HepG2 (cell line): ENCODE measurements around the gene SYNC. TPM values are rescaled to one million over a fixed set of nuclear protein-coding genes. Genes with fewer than 3 reads are reported as not detected.

Source experiments
- HNF4G ChIP-seq, 2 experiments: sonication (generic) in 1 of 2; formaldehyde crosslinking in 1 of 2; IDR thresholded peaks; 2 replicates each; pipeline versions ENCODE4 v1.4.0 to v1.6.1; 2011 to 2020; ENCODE audit warnings: borderline replicate concordance in 2 of 2, low read depth in 2 of 2, mild to moderate bottlenecking in 2 of 2, low read length in 1 of 2, missing genetic modification reagents in 1 of 2, moderate library complexity in 1 of 2
- MAF1 ChIP-seq: sonication (generic); formaldehyde crosslinking; IDR thresholded peaks from 2 replicates; pipeline ENCODE4 v1.5.0; 2020; ENCODE audit warnings: missing genetic modification reagents, borderline replicate concordance
- NFYB ChIP-seq: sonication (generic); formaldehyde crosslinking; IDR thresholded peaks from 2 replicates; pipeline ENCODE4 v1.4.0; 2020; ENCODE audit warnings: missing genetic modification reagents
- RFX5 ChIP-seq: IDR thresholded peaks from 2 replicates; pipeline ENCODE4 v1.6.1; 2011; ENCODE audit warnings: low read depth, low read length, improper control_type of control experiment
- SYNCRIP ChIP-seq: fragments of 200-400 bp; formaldehyde crosslinking; IDR thresholded peaks from 2 replicates; pipeline ENCODE4 v1.6.1; 2018; ENCODE audit warnings: mild to moderate bottlenecking, low read depth, low read length; ENCODE audit not compliant: insufficient read depth
- TBL1XR1 ChIP-seq: fragments of 150-350 bp; IDR thresholded peaks from 2 replicates; pipeline ENCODE4 v1.6.1; 2014; ENCODE audit warnings: borderline replicate concordance, low read length; ENCODE audit not compliant: partially characterized antibody
- TCF7 ChIP-seq: sonication (generic); IDR thresholded peaks from 2 replicates; pipeline ENCODE4 v1.6.1; 2016; ENCODE audit warnings: antibody characterized with exemption, low read depth
- WIZ ChIP-seq: sonication (generic); formaldehyde crosslinking; IDR thresholded peaks from 2 replicates; pipeline ENCODE4 v1.5.1; 2020; ENCODE audit warnings: mild to moderate bottlenecking, missing genetic modification reagents
- ZFX ChIP-seq: sonication (generic); formaldehyde crosslinking; IDR thresholded peaks from 2 replicates; pipeline ENCODE4 v1.4.0; 2020; ENCODE audit warnings: mild to moderate bottlenecking, low read depth, missing genetic modification reagents, moderate library complexity
- ZFYVE20 ChIP-seq: sonication (generic); formaldehyde crosslinking; IDR thresholded peaks from 2 replicates; pipeline ENCODE4 v1.8.0; 2023; ENCODE audit warnings: low read depth, mild to moderate bottlenecking, moderate library complexity, missing genetic modification reagents, borderline replicate concordance
- ZNF263 ChIP-seq: sonication (generic); formaldehyde crosslinking; IDR thresholded peaks from 2 replicates; pipeline ENCODE4 v1.4.0; 2020; ENCODE audit warnings: missing genetic modification reagents
- polyA plus RNA-seq, 8 experiments: library from polyadenylated mRNA; depleted of rRNA in 3 of 8; stranded (reverse) in 7 of 8; unstranded in 1 of 8; fragments of >200 nt; fragmentation: Illumina TruSeq in 4 of 8; extraction: Trizol in 4 of 8; gene quantifications; 2 replicates each; pipeline versions ENCODE4 v1.2.1 to v1.2.3, GENCODE V29; 2011 to 2016; ENCODE audit warnings: low read depth in 4 of 8, missing spikeins in 1 of 8, mixed read lengths in 1 of 8; ENCODE audit not compliant: insufficient read depth in 1 of 8
- total RNA-seq, 5 experiments: library from RNA; depleted of rRNA; stranded (reverse); fragments of >200 nt; fragmentation: Illumina TruSeq; extraction: Trizol; gene quantifications; 2 replicates each; pipeline ENCODE4 v1.2.3, GENCODE V29; 2016; ENCODE audit warnings: low read depth in 1 of 5
- TF ChIP-seq, protein P1 (sequence below): conservative IDR thresholded peaks from 2 replicates; pipeline ENCODE4 v1.6.1; 2018; ENCODE audit warnings: missing genetic modification reagents
- TF ChIP-seq, protein P2 (sequence below): IDR thresholded peaks from 2 replicates; pipeline ENCODE4 v1.6.1; 2016; ENCODE audit warnings: mild to moderate bottlenecking, missing biosample characterization, missing genetic modification reagents
- TF ChIP-seq, protein P3 (sequence below): IDR thresholded peaks from 2 replicates; pipeline ENCODE4 v1.6.1; 2012; ENCODE audit warnings: inconsistent platforms
- TF ChIP-seq, protein P4 (sequence below), 2 experiments: sonication (generic) in 1 of 2; formaldehyde crosslinking in 1 of 2; IDR thresholded peaks; 2 replicates each; pipeline versions ENCODE4 v1.4.0 to v1.6.1; 2016 to 2020; ENCODE audit warnings: borderline replicate concordance in 1 of 2, low read depth in 1 of 2, mild to moderate bottlenecking in 1 of 2, missing genetic modification reagents in 1 of 2
- TF ChIP-seq, protein P5 (sequence below): sonication (generic); formaldehyde crosslinking; IDR thresholded peaks from 2 replicates; pipeline ENCODE4 v1.5.1; 2020; ENCODE audit warnings: mild to moderate bottlenecking, missing genetic modification reagents, moderate library complexity

Gene SYNC
- total and polyA plus RNA-seq, 2 of the 13 experiments (the other 11 are each of a cell fraction or from before 2014, with no cell fraction given): 2.4 to 5.4 TPM

DNA sequence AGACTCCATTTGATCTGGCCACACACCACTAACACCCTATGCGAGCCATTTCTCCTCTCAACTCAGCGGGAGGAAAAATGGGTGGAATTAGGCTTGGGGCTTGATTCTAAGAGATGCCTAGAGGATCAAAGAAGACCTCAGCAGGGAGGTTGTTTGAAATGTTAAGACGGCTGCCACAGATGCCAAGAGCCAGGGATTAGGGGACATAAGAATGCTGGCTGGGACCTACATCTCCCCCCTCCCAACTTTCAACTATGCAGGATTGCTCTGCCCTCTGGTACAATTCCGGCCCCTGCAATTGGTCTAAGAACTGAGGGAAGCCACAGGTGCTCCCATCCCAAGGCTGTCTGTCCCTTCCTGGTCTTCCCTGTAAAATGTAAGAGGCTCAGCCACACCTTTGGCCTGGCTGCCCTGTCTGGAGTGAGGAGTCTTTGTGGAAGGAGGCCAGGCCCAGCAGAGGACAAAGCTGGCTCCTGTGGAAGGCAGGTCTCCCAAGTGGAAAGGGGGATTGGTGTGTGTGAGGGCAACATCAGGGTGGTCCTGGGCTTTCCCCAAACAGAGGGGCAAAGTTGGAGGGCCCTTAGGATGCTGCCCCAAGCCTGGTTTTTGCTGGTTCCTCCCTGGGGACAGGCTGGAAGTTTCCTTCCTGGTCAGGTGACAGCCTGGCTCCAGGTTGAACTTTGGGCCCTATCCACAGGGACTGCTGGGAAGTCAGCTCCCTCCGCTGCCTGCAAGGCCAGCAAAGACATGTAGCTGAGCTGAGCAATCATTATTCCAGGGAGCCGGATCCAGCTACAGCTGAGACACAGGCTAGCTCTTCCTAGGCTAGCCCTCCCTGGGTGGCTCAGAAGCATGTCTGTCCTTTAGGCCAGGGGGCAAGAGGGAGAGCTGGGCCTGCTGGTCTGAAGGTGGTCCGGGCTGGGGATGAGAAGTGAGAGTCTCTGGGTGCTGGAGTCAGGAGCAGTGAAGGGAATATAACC lies 34.5 kb upstream of the SYNC start (continued):
- TF ChIP-seq ZFX (CRISPR knock-in tag) (peak; percentile 88), WIZ (no peak), TBL1XR1 (no peak), NFYB (CRISPR knock-in tag) (peak; percentile 28), ZFYVE20 (CRISPR knock-in tag) (no peak), TCF7 (no peak), SYNCRIP (no peak), MAF1 (CRISPR knock-in tag) (no peak), HNF4G (IDR thresholded peaks at IDR 0.05; ENCODE audit: borderline replicate concordance, low read depth, low read length) (peak; percentile 73), HNF4G (CRISPR knock-in tag; IDR thresholded peaks at IDR 0.05; ENCODE audit: borderline replicate concordance, low read depth) (peak; percentile 89; the same call in 1 of the 2 replicates), ZNF263 (CRISPR knock-in tag) (peak; percentile 24; the same call in 1 of the 2 replicates), RFX5 (no peak)
- TF ChIP-seq, protein P1, sequence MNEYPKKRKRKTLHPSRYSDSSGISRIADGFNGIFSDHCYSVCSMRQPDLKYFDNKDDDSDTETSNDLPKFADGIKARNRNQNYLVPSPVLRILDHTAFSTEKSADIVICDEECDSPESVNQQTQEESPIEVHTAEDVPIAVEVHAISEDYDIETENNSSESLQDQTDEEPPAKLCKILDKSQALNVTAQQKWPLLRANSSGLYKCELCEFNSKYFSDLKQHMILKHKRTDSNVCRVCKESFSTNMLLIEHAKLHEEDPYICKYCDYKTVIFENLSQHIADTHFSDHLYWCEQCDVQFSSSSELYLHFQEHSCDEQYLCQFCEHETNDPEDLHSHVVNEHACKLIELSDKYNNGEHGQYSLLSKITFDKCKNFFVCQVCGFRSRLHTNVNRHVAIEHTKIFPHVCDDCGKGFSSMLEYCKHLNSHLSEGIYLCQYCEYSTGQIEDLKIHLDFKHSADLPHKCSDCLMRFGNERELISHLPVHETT: 0 out of 2 replicates have a peak, but pooled peaks have one; percentile 49
- TF ChIP-seq, protein P2, sequence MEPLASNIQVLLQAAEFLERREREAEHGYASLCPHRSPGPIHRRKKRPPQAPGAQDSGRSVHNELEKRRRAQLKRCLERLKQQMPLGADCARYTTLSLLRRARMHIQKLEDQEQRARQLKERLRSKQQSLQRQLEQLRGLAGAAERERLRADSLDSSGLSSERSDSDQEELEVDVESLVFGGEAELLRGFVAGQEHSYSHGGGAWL (CRISPR knock-in tag): peak; percentile 65; the same call in 1 of the 2 replicates
- TF ChIP-seq, protein P3, sequence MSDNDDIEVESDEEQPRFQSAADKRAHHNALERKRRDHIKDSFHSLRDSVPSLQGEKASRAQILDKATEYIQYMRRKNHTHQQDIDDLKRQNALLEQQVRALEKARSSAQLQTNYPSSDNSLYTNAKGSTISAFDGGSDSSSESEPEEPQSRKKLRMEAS: peak; percentile 36; the same call in 1 of the 2 replicates
- TF ChIP-seq, protein P4, sequence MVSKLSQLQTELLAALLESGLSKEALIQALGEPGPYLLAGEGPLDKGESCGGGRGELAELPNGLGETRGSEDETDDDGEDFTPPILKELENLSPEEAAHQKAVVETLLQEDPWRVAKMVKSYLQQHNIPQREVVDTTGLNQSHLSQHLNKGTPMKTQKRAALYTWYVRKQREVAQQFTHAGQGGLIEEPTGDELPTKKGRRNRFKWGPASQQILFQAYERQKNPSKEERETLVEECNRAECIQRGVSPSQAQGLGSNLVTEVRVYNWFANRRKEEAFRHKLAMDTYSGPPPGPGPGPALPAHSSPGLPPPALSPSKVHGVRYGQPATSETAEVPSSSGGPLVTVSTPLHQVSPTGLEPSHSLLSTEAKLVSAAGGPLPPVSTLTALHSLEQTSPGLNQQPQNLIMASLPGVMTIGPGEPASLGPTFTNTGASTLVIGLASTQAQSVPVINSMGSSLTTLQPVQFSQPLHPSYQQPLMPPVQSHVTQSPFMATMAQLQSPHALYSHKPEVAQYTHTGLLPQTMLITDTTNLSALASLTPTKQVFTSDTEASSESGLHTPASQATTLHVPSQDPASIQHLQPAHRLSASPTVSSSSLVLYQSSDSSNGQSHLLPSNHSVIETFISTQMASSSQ (IDR thresholded peaks at IDR 0.05; ENCODE audit: low read depth): no peak
- TF ChIP-seq, protein P4 (CRISPR knock-in tag; IDR thresholded peaks at IDR 0.05; ENCODE audit: borderline replicate concordance): peak; percentile 68; the same call in 1 of the 2 replicates
- TF ChIP-seq, protein P5, sequence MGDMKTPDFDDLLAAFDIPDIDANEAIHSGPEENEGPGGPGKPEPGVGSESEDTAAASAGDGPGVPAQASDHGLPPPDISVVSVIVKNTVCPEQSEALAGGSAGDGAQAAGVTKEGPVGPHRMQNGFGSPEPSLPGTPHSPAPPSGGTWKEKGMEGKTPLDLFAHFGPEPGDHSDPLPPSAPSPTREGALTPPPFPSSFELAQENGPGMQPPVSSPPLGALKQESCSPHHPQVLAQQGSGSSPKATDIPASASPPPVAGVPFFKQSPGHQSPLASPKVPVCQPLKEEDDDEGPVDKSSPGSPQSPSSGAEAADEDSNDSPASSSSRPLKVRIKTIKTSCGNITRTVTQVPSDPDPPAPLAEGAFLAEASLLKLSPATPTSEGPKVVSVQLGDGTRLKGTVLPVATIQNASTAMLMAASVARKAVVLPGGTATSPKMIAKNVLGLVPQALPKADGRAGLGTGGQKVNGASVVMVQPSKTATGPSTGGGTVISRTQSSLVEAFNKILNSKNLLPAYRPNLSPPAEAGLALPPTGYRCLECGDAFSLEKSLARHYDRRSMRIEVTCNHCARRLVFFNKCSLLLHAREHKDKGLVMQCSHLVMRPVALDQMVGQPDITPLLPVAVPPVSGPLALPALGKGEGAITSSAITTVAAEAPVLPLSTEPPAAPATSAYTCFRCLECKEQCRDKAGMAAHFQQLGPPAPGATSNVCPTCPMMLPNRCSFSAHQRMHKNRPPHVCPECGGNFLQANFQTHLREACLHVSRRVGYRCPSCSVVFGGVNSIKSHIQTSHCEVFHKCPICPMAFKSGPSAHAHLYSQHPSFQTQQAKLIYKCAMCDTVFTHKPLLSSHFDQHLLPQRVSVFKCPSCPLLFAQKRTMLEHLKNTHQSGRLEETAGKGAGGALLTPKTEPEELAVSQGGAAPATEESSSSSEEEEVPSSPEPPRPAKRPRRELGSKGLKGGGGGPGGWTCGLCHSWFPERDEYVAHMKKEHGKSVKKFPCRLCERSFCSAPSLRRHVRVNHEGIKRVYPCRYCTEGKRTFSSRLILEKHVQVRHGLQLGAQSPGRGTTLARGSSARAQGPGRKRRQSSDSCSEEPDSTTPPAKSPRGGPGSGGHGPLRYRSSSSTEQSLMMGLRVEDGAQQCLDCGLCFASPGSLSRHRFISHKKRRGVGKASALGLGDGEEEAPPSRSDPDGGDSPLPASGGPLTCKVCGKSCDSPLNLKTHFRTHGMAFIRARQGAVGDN (CRISPR knock-in tag): peak; percentile 94
